Mucosa of descending colon (tissue), 3 donors: ENCODE measurements around the gene IP6K3. TPM values are rescaled to one million over a fixed set of nuclear protein-coding genes. Genes with fewer than 3 reads are reported as not detected.

Experiments
- ATAC-seq: fragments of 200-7000 bp; cut with Tn5 transposase; one replicate; pipeline ENCODE4 v1.9.1; 2020; ENCODE audit warnings: mild to moderate bottlenecking, moderate library complexity
- DNase-seq, 3 donors: peaks; one replicate each; pipeline ENCODE4 v3.0.0-alpha.2; 2020
- H3K36me3 ChIP-seq: fragments of 200-600 bp; one replicate; pipeline ENCODE4 v1.8.0; 2021; ENCODE audit warnings: low read depth, mild to moderate bottlenecking
- H3K4me1 ChIP-seq: fragments of 200-600 bp; one replicate; pipeline ENCODE4 v1.8.0; 2021; ENCODE audit warnings: low read depth, mild to moderate bottlenecking
- H3K4me3 ChIP-seq: fragments of 200-600 bp; one replicate; pipeline ENCODE4 v1.8.0; 2021; ENCODE audit warnings: mild to moderate bottlenecking
- H3K9me3 ChIP-seq: fragments of 200-600 bp; one replicate; pipeline ENCODE4 v1.8.0; 2021; ENCODE audit warnings: mild to moderate bottlenecking
- CTCF ChIP-seq: fragments of 200-600 bp; IDR thresholded peaks from one replicate; pipeline ENCODE4 v1.8.0; 2022; ENCODE audit warnings: antibody characterized with exemption, mild to moderate bottlenecking
- intact Hi-C, 2 donors: fragments of 100-400 bp; cut with DNase I in 1 of 2; cut with micrococcal nuclease in 1 of 2; formaldehyde crosslinking; loops; one replicate each; pipeline versions ENCODE4 v1.11.0 to v1.11.1; 2022; cut with DNase I, micrococcal nuclease
- total RNA-seq, 3 donors: library from RNA; stranded (reverse); fragmentation: NEBNext Ultra II Directional in 2 of 3; extraction: Animal tissue kit (Norgen Biotek cat#: 25700) in 2 of 3; gene quantifications; one replicate each; pipeline versions ENCODE4 v1.2.1 to v1.2.4, GENCODE V29; 2021 to 2023
- donor health status: DM: no; HTN: no; CAD: no; lungs with moderate emphysema.
- donor health status: DM: no; HTN: no; CAD: no.
- donor health status: DM: no; HTN: yes; CAD: no.

Gene IP6K3
- total RNA-seq, 3 donors from 2014 or later = 0.67 to 6.8 (median 0.96) TPM

GRCh38 chr6:33731751-33732282 lies 14.9 kb downstream of the IP6K3 start:
- no peak overlapping the region for H3K4me3 ChIP-seq
- H3K9me3 ChIP-seq = no peaks in the 10 kb centered on the region
- H3K36me3 ChIP-seq = no peaks in the 10 kb centered on the region
- intact Hi-C loops = no loop called here
- DNase-seq = no peak
- H3K4me1 ChIP-seq = no peaks in the 10 kb centered on the region
- peak; percentile 40 for ATAC-seq
- TF ChIP-seq CTCF = no peak

GRCh38 chr6:33731035-33731434 lies 15.7 kb downstream of the IP6K3 start:
- Histone ChIP-seq H3K36me3 (no peaks in the 10 kb centered on the region), H3K4me1 (no peaks in the 10 kb centered on the region), H3K4me3 (no peak overlapping the region), H3K9me3 (no peaks in the 10 kb centered on the region)
- no peak for TF ChIP-seq CTCF
- DNase-seq = no peak
- intact Hi-C loops = no loop called here
- ATAC-seq = no peak

DNA sequence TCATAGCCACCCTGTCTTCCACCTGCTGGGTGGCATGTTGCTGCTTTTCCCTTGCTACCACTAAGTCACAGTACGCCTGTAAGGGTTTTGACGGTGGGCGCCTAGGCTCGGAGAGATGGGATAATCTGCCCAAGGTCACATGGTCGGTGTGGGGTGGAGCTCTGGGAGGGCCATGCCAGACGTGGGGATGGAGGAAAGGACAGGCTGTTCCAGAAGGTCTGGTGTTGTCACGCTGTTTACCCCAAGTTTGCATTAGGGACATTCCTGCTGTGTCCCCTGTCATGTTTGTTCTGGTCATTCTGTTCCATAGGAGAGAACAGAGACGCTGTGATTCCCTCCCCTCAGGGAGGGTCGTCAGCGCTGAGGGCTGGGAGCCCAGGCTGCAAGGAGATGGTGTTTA lies 16.1 kb downstream of the IP6K3 start:
- no peak for DNase-seq
- no peak for ATAC-seq

DNA sequence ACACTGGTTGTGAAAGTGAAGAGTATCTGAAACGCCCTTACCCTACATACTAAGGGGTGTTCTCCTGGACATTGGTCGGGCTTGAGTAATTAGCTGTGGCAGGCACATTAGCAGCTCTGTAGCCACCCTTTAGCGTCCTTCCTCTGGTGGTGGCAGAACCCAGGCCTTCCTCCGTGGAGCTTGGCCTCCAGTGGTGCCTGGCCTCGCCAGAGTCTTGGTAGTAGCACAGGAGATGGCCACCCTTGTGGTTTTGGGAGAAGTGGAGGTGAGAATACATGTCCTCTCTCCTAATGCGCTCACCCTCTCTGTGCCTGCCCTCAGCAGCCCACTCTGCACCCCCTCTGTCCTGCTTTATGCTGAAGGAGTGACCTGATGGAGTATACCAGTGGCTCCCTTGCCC lies 17.6 kb downstream of the IP6K3 start:
- Histone ChIP-seq H3K4me1 (no peaks in the 10 kb centered on the region), H3K4me3 (no peak overlapping the region), H3K9me3 (no peaks in the 10 kb centered on the region), H3K36me3 (no peaks in the 10 kb centered on the region)
- ATAC-seq (no peak), DNase-seq (no peak)
- intact Hi-C loops = no loop called here
- TF ChIP-seq CTCF = no peak

More for the DNA sequence above, 16.1 kb downstream of the IP6K3 start:
- no peaks in the 10 kb centered on the region for H3K9me3 ChIP-seq
- no peak for TF ChIP-seq CTCF
- no peak overlapping the region for H3K4me3 ChIP-seq
- intact Hi-C loops = no loop called here
- H3K4me1 ChIP-seq = no peaks in the 10 kb centered on the region
- H3K36me3 ChIP-seq = no peaks in the 10 kb centered on the region

- no peak overlapping the region for H3K4me3 ChIP-seq
Observed at GRCh38 chr6:33728438-33728837, 18.3 kb downstream of the IP6K3 start.

More at GRCh38 chr6:33728438-33728837, 18.3 kb downstream of the IP6K3 start:
- TF ChIP-seq CTCF = no peak
- Histone ChIP-seq H3K4me1 (no peaks in the 10 kb centered on the region), H3K9me3 (no peaks in the 10 kb centered on the region), H3K36me3 (no peaks in the 10 kb centered on the region)
- DNase-seq (no peak), ATAC-seq (no peak)
- intact Hi-C loops = no loop called here
